ENCODE measurements around the gene SRCAP.

SRCAP gene

DNA sequence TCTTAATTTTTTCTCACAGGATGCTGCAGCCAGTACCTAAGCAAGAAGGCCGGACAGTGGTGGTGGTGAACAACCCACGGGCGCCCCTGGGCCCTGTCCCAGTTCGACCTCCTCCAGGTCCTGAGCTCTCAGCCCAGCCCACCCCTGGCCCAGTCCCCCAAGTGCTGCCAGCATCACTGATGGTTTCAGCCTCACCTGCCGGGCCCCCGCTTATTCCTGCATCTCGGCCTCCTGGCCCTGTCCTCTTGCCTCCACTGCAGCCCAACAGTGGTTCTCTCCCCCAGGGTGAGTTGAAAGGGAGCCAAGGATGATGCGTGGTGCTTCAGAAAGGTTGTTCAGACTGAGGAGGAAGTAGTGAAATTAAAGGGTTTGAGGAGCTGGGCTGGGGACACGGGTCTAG, 21.7 kb downstream of the SRCAP start:
- TF ChIP-seq, protein P1, sequence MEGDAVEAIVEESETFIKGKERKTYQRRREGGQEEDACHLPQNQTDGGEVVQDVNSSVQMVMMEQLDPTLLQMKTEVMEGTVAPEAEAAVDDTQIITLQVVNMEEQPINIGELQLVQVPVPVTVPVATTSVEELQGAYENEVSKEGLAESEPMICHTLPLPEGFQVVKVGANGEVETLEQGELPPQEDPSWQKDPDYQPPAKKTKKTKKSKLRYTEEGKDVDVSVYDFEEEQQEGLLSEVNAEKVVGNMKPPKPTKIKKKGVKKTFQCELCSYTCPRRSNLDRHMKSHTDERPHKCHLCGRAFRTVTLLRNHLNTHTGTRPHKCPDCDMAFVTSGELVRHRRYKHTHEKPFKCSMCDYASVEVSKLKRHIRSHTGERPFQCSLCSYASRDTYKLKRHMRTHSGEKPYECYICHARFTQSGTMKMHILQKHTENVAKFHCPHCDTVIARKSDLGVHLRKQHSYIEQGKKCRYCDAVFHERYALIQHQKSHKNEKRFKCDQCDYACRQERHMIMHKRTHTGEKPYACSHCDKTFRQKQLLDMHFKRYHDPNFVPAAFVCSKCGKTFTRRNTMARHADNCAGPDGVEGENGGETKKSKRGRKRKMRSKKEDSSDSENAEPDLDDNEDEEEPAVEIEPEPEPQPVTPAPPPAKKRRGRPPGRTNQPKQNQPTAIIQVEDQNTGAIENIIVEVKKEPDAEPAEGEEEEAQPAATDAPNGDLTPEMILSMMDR (IDR thresholded peaks at IDR 0.05; ENCODE audit: extremely low read depth, missing control alignments), result no peak
- no peak for DNase-seq (ENCODE audit: low spot score)

DNA sequence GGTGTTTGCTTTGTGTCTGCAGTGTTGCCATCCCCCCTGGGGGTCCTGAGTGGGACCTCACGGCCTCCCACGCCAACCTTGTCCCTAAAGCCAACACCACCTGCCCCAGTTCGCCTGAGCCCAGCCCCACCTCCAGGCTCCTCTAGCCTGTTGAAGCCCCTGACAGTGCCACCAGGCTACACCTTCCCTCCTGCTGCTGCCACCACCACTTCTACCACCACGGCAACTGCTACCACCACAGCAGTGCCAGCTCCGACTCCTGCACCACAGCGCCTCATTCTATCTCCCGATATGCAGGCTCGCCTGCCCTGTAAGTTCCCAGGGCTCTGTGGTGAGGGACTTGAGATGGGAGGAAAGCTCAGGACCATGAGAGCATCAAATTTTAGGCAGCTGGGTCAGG, 22.2 kb downstream of the SRCAP start:
- TF ChIP-seq, protein P1 (IDR thresholded peaks at IDR 0.05; ENCODE audit: extremely low read depth, missing control alignments), result no peak
- DNase-seq (ENCODE audit: low spot score), result no peak

DNA sequence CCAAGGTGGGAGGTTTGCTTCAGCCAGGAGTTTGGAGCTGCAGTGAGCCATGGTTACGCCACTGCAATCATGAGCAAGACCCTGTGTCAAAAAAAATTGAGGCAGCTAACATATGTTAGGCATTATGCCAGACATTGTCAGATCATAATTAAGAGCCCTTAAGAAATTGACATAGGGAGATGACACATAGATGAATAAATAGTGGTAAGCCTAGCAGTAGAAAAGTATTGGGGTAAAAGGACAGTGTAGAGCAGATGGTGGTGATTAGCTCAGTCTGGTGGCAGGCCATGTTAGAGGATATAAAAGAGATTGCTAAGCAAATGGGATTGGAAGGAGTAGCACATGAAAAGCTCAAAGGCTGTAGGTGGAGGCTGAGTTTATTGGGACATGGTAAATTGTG, 22.6 kb downstream of the SRCAP start:
- DNase-seq (ENCODE audit: low spot score), result no peak
- TF ChIP-seq, protein P1 (IDR thresholded peaks at IDR 0.05; ENCODE audit: extremely low read depth, missing control alignments), result no peak

DNA sequence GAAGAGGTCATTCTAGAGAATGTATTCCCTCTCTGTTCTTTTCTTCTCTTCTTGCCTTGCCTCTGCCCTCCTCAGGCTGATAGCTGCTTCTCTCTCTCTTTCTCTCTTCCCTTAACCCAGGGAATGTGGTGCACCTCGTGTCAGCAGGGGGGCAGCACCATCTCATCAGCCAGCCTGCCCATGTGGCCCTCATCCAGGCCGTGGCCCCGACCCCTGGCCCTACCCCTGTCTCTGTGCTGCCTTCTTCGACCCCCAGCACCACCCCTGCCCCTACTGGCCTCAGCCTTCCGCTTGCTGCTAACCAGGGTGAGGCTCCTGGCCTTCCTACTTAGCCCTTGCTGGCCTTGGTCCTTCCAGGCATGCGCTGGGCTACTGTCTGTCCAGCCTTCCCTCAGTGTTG, 23.5 kb downstream of the SRCAP start:
- TF ChIP-seq, protein P1 (IDR thresholded peaks at IDR 0.05; ENCODE audit: extremely low read depth, missing control alignments), result no peak
- DNase-seq (ENCODE audit: low spot score), result no peak

DNA sequence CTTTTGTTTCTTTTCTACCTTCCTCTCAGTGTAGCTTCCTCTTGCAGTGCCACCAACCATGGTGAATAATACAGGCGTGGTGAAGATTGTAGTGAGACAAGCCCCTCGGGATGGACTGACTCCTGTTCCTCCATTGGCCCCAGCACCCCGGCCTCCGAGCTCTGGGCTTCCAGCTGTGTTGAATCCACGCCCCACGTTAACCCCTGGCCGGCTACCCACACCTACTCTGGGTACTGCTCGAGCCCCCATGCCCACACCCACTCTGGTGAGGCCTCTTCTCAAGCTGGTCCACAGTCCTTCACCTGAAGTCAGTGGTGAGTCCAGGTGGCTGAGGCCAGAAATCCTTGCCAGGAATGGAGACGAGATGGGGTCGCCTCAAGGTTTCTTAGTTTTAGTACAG, 23.9 kb downstream of the SRCAP start:
- no peak for DNase-seq (ENCODE audit: low spot score)
- TF ChIP-seq, protein P1 (IDR thresholded peaks at IDR 0.05; ENCODE audit: extremely low read depth, missing control alignments), result no peak

DNA sequence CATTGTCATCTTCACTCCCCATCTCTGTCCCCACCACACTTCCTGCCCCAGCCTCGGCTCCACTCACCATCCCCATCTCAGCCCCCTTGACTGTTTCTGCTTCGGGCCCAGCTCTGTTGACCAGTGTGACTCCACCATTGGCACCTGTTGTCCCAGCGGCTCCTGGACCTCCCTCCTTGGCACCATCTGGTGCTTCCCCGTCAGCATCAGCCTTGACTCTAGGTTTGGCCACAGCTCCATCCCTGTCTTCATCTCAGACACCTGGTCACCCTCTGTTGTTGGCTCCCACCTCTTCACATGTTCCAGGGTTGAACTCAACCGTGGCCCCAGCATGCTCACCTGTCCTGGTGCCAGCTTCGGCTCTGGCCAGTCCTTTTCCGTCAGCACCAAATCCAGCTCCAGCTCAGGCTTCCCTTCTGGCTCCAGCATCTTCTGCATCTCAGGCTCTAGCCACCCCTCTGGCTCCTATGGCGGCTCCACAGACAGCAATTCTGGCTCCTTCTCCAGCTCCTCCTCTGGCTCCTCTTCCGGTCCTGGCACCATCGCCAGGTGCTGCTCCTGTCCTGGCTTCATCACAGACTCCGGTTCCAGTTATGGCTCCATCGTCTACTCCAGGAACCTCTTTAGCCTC, 24.9 kb downstream of the SRCAP start:
- TF ChIP-seq, protein P1 (IDR thresholded peaks at IDR 0.05; ENCODE audit: extremely low read depth, missing control alignments), result no peak
- DNase-seq (ENCODE audit: low spot score), result no peak

DNA sequence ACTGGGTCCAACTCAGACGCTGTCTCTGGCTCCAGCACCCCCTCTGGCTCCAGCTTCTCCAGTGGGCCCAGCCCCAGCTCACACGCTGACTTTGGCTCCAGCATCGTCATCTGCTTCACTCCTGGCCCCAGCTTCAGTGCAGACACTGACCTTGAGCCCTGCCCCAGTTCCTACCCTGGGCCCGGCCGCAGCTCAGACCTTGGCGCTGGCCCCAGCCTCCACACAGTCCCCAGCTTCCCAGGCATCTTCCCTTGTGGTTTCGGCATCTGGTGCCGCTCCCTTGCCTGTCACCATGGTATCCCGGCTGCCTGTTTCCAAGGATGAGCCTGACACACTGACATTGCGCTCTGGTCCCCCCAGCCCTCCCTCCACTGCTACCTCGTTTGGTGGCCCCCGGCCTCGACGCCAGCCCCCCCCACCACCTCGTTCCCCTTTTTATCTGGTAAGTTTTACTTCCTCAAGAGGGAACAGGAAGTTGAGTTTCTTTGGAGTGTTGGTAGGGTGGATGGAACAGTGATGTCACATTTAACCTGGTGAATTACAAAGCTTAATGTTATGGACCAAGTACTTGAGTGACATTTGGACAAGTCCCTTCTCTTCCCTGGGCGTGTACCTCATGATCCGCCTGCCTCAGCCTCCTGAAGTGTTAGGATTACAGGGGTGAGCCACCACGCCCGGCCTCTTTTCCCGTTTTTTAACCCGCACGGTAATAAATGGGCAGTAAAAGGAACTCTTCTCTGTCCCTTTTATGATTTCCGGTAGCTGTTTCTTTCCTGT, 25.9 kb downstream of the SRCAP start:
- DNase-seq (ENCODE audit: low spot score), result no peak

More for the DNA sequence above, 25.9 kb downstream of the SRCAP start:
- TF ChIP-seq, protein P1 (IDR thresholded peaks at IDR 0.05; ENCODE audit: extremely low read depth, missing control alignments), result no peak
